Measurements from ENCODE around the gene TRAPPC12.
"Not testable (repeated sequence)": the region's sequence is repeated elsewhere in the genome, so short reads cannot be mapped to it uniquely, and the experiment has no call there.

The TRAPPC12 gene

GRCh38 chr2:3432693-3433338 is 53.3 kb downstream of the TRAPPC12 start:
- DNase-seq (ENCODE audit: low read depth, low spot score), result no peak

- DNase-seq (ENCODE audit: low read depth, low spot score), result no peak
Measured at GRCh38 chr2:3433339-3433699, 53.8 kb downstream of the TRAPPC12 start.

GRCh38 chr2:3433776-3434400 is 54.4 kb downstream of the TRAPPC12 start:
- no peak for DNase-seq (ENCODE audit: low read depth, low spot score)

- no peak for DNase-seq (ENCODE audit: low read depth, low spot score)
Measured at GRCh38 chr2:3434654-3435053, 55.2 kb downstream of the TRAPPC12 start.

- DNase-seq (ENCODE audit: low read depth, low spot score), result no peak
Measured at GRCh38 chr2:3435445-3435844, 56.0 kb downstream of the TRAPPC12 start.

DNA sequence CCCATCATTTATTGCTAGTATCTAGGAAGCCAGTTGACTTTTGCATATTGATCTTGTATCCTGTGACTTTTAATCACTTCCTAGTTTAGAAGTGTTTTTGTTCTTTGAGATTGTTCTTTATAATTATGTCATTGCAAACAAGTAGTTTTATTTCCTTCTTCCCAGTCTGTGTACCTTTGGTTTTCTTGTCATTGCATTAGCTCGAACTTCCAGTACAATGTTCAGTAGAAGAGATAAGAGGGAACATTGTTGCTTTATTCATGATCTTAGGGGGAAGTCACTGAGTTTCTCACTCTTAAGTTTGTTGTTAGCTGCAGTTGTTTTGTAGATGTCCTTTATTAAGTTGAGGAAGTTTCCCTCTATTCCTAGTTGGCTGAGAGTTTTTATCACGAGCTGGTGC is 61.0 kb downstream of the TRAPPC12 start:
- no peak for DNase-seq (ENCODE audit: low read depth, low spot score)

- DNase-seq (ENCODE audit: low read depth, low spot score), result no peak
Measured at GRCh38 chr2:3441465-3441864, 62.0 kb downstream of the TRAPPC12 start.

- DNase-seq (ENCODE audit: low read depth, low spot score), result no peak
Measured at GRCh38 chr2:3442185-3442584, 62.7 kb downstream of the TRAPPC12 start.

- no peak for DNase-seq (ENCODE audit: low read depth, low spot score)
Measured at GRCh38 chr2:3443083-3443482, 63.6 kb downstream of the TRAPPC12 start.

- DNase-seq (ENCODE audit: low read depth, low spot score), result no peak
Measured at GRCh38 chr2:3443506-3444084, 64.1 kb downstream of the TRAPPC12 start.

- no peak for DNase-seq (ENCODE audit: low read depth, low spot score)
Measured at GRCh38 chr2:3445891-3446290, 66.4 kb downstream of the TRAPPC12 start.

- DNase-seq (ENCODE audit: low read depth, low spot score), result no peak
Measured at GRCh38 chr2:3446381-3446780, 66.9 kb downstream of the TRAPPC12 start.

DNA sequence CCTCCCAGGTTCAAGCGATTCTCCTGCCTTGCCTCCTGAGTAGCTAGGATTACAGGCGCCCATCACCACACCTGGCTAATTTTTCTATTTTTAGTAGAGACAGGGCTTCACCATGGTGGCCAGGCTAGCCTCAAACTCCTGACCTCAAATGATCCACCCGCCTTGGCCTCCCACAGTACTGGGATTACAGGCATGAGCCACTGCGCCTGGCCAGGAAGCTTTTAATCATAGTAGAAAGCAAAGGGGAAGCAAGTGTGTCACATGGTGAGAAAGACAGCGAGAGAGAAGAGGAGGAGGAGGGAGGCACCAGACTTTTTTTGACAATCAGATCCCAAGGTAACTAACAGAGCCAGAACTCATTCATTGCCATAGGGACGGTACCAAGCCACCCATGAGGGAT is 67.7 kb downstream of the TRAPPC12 start:
- DNase-seq (ENCODE audit: low read depth, low spot score), result not testable (repeated sequence)

DNA sequence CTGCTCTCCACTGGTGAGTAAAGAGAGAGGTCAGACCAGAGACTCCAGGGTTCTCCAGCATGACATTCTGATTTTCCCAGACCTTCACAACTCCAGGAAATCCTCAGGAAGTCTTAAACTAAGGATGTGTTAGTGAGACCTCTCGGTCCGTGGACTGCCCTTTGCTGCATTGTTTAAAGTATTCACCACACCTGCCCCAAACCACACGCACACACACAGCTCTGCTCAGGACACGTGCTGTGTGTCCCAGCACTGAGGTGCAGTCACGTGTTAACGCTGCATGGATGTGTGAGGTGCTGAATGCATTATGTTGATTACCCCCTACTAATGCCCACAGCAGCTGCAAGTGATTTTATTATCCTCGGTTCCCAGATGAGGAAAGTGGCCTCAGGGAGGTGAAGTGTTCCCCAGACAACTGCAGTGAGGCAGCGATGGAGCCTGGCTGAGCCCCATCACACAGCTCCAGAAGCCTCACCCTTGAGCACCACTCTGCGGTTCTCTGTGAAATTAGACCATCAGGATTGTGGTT is 68.4 kb downstream of the TRAPPC12 start:
- DNase-seq (ENCODE audit: low read depth, low spot score), result no peak

- not testable (repeated sequence) for DNase-seq (ENCODE audit: low read depth, low spot score)
Measured at GRCh38 chr2:3448441-3448911, 69.0 kb downstream of the TRAPPC12 start.

DNA sequence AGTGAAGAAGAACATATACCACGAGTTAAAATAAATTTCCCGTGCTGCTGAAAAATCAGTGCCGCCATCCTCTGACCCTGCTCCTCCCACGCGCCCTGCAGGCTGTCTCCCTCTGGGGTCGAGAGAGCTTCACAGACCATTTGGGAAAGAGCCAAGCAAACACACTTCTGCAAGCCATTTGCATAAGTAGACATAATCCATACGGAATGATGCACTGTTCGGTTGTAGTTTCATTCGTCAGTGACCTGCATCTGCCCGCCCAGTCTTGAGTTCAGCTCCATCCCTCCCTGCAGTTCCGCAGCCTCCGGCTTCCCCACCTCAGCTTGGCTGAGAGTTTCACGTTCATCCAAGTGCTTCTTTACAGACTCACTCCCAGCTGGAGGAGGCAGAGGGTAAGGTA is 69.6 kb downstream of the TRAPPC12 start:
- no peak for DNase-seq (ENCODE audit: low read depth, low spot score)

- no peak for DNase-seq (ENCODE audit: low read depth, low spot score)
Measured at GRCh38 chr2:3449936-3450335, 70.4 kb downstream of the TRAPPC12 start.

DNA sequence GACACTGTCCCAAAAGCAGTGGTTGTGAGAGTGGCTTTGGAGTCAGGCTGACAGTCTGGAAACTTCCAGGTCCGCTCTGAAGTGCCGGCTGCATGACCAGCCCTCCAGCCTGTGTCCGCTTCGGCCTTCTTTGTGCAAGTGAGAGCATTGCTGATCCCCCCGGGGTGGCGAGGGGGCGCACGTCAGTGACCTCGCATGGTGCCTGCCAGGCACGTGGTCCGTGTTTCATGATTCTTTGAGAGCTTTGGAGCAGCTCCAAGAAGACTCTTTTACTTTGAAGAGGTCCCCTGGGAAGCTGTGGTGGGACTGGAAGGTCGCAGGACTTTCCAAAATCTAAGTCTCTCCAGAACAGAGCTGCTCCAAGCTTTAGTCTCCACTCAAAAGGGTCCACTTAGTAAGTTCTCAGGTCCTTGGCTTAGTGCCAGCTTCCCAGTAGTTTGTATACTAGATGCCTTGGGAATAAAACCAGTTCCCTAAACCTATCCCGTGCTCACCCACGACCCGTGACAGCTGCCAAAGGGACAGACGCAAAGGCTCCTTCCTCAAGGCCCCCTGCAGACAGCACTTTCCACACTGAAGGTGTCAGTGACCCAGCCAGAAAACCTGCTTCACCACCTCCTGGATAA is 71.0 kb downstream of the TRAPPC12 start:
- DNase-seq (ENCODE audit: low read depth, low spot score), result no peak

GRCh38 chr2:3451169-3451568 is 71.7 kb downstream of the TRAPPC12 start:
- DNase-seq (ENCODE audit: low read depth, low spot score), result no peak

DNA sequence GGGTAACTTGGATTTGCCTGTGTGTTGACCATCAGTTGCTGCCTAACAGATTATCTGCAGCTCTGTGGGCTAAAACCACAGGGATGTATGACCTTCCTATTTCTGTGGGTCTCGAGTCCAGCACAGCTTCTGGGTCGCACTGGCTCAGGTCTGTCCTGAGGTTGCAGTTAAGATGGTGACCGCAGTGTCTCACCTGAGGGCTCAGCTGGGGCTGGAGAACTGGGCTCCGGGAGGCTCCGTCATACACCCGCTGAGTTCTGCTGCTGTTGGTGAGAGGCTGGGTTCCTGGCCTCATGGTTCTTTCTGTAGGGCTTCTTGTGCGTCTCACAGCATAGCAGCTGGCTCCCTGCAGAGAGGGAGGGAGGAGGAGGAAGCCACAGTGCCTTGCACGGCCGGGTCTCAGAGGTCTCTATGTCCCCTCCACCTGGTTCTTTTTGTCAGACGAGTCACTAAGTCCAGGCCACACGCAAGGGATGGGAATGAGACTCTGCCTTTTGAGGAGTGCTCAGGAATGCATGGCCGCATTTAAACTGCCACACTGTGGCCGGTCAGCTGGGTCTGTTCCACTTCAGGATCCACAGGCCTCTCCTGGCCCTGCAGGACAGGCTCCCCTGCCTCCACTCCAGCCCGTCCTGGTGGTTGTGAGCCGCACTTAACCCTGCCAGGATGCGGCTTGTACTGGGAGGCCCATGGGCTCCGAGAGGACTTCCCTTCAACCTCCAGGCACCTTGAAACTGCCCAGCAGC is 72.6 kb downstream of the TRAPPC12 start:
- no peak for DNase-seq (ENCODE audit: low read depth, low spot score)

- no peak for DNase-seq (ENCODE audit: low read depth, low spot score)
Measured at GRCh38 chr2:3453190-3453999, 73.9 kb downstream of the TRAPPC12 start.
